Mesodermal cell (in vitro differentiated cells): Measurements from ENCODE around the gene CCNA2.
A peak's percentile ranks its signal among the peaks of the same experiment; 100 is the strongest.

ENCODE experiments used
- H3K27ac ChIP-seq: 2 replicates; pipeline ENCODE4 v1.7.0; 2013; ENCODE audit warnings: mild to moderate bottlenecking, low read depth, low read length, moderate library complexity; ENCODE audit not compliant: severe bottlenecking
- H3K36me3 ChIP-seq: 2 replicates; pipeline ENCODE4 v1.7.1; 2013; ENCODE audit warnings: mild to moderate bottlenecking, low read length, moderate library complexity; ENCODE audit not compliant: control insufficient read depth, insufficient read depth
- H3K4me1 ChIP-seq: one replicate; pipeline ENCODE4 v1.7.1; 2013; ENCODE audit warnings: mild to moderate bottlenecking, low read length; ENCODE audit not compliant: insufficient read depth, control insufficient read depth, poor library complexity, severe bottlenecking
- H3K4me3 ChIP-seq: 2 replicates; pipeline ENCODE4 v1.7.0; 2013; ENCODE audit warnings: low read length, control low read depth, mild to moderate bottlenecking; ENCODE audit not compliant: insufficient read depth, poor library complexity, severe bottlenecking; ENCODE audit errors: extremely low read depth
- H3K9me3 ChIP-seq: 2 replicates; pipeline ENCODE4 v1.7.1; 2013; ENCODE audit warnings: mild to moderate bottlenecking, low read length, moderate library complexity; ENCODE audit not compliant: control insufficient read depth
- WGBS, 2 experiments: methylation state at CpG; one replicate each; pipeline ENCODE4 v1.1.5; 2013; ENCODE audit warnings: missing lambda C conversion rate in 2 of 2; ENCODE audit not compliant: insufficient coverage in 2 of 2; 5-methylcytosine and 5-hydroxymethylcytosine counted together

Gene CCNA2

DNA sequence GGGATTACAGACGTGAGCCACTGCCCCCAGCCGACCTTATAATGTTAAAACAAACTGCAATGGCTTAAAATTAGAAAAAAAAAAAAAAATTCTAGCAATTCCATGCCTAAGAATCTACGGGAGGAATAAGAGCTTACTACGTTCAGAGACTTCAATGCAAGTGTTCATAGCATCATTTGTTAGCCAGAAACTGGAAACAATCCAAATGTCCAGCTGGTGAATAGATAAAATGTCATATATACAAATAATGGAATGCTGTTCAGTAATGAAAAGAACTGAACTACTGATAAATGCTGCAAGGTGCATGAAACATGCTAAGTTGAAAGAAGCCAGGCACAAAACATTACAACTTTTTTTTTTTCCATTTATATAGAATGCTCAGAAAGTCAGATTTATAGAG is 17.3 kb downstream of the CCNA2 start:
- WGBS, 2 experiments: 96% methylated on average over 4 of the region's 4 CpGs; no CpG with 5 or more reads in 1 of the 2 experiments
- Histone ChIP-seq H3K9me3 (no peaks in the 10 kb centered on the region), H3K27ac (no peak overlapping the region), H3K4me3 (no peak overlapping the region), H3K4me1 (no peaks in the 10 kb centered on the region), H3K36me3 (peaks cover 82% of the 10 kb centered on the region)

DNA sequence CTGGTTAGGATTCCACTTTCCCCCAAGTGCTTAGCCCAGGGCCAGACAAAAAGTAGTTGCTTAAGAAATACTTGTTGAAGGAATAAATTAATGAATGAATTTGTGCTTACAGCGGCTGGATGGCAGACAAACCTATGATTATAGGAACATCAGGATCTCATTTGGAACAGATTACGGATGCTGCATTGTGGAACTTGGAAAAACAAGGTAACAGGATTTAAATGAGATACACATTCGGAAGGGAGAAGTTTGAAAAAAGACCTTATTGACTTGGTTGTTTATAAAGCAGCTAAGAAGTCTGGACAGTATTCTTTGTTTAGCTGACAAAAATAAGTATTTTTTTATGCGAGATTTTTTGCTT is 22.0 kb downstream of the CCNA2 start:
- 8 to 15% methylated on average over 3 of the region's 4 CpGs for WGBS, 2 experiments
- Histone ChIP-seq H3K27ac (no peak overlapping the region), H3K9me3 (no peaks in the 10 kb centered on the region), H3K4me1 (no peaks in the 10 kb centered on the region), H3K36me3 (peaks cover 40% of the 10 kb centered on the region), H3K4me3 (peak overlapping the region; percentile 71)

DNA sequence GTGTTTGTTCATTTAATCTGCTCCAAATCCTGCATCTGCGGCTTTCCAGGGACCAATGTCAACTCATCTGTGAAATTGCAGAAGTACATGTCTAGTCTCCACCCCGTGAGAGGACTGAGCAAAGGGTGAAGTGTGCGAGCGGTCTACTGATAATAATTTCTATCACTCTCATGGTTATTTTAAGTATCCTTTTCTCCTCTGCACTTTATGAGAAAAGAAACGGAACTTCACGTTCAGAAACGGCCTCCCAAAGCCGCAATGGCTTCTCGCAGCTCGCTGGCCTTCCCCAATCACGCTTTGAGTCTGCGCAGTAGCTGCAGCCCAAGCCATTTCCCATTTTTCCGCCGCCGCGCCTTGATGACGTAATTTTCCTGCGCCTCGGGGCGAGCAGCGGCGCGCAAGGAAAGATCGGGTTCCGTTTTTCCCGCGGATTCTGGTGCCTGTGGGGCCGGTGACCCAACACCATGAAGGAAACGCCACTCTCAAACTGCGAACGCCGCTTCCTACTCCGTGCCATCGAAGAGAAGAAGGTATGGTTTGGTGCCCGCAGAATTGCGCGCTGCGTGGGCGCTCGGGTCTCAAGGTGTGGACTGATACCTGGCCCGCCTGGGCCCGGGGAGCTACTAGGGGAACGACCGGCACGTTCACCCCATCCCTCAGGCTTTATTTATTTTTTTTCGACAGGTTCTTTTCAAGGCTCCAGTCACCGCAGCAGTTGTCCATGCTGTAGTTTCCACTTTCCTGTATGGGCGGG is 22.5 kb downstream of the CCNA2 start, which contains the start of gene EXOSC9:
Gene EXOSC9, plus strand, starts transcription at position 363 of the 754 bp plus-strand sequence. Its CDS starts 102 bp downstream, at position 465.
- Histone ChIP-seq H3K9me3 (no peaks in the 10 kb centered on the region), H3K4me1 (no peaks in the 10 kb centered on the region), H3K36me3 (peaks cover 35% of the 10 kb centered on the region), H3K4me3 (peak within 1 kb of the TSS; percentile 71), H3K27ac (peak within 1 kb of the TSS; percentile 81)
- WGBS, 2 experiments: 2% methylated on average over 41 to 44 of the region's 48 CpGs

- H3K36me3 ChIP-seq: peaks cover 29% of the 10 kb centered on the region
- peak overlapping the region; percentile 81 for H3K27ac ChIP-seq
- no peaks in the 10 kb centered on the region for H3K4me1 ChIP-seq
- 65 to 76% methylated on average over 4 to 8 of the region's 8 CpGs for WGBS, 2 experiments
- no peaks in the 10 kb centered on the region for H3K9me3 ChIP-seq
- peak overlapping the region; percentile 71 for H3K4me3 ChIP-seq
These were observed 23.1 kb downstream of the CCNA2 start for GRCh38 chr4:121800638-121800960.

DNA sequence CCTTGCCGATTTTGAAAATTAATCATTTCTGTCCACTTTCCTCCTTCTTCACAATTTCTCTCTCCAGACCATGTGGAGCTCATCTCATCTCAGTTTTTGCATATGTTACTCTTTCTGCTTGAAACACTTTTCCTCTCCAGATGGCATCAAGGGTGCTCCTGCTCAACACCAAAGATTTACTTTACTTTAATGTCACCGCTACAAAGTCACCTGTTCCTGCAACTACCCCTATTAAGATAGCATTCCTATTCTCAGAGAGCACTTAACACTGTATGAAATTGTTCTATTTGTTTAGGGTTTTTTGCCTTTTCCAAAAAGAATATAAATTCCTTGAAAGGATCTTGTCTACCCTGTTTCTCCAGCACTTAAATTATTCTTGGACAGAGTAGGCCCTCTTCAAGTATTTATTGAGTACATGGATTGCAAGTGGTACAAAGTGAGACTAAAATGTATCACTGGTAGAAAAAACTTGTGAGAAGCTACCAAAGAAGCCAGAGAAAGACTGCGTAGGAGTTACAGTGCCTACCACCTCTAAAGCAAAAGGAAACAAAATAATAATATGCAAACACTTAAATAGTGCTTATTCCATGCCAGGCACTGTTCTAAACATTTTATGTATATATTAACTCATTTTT is 23.7 kb downstream of the CCNA2 start:
- Histone ChIP-seq H3K4me3 (no peak overlapping the region), H3K4me1 (no peaks in the 10 kb centered on the region), H3K27ac (no peak overlapping the region), H3K36me3 (peaks cover 23% of the 10 kb centered on the region), H3K9me3 (no peaks in the 10 kb centered on the region)
- 94 to 96% methylated on average over 2 of the region's 3 CpGs for WGBS, 2 experiments

- Histone ChIP-seq H3K36me3 (peaks cover 17% of the 10 kb centered on the region), H3K4me3 (no peak overlapping the region), H3K9me3 (no peaks in the 10 kb centered on the region), H3K4me1 (no peaks in the 10 kb centered on the region), H3K27ac (no peak overlapping the region)
- 95 to 100% methylated on average over 2 of the region's 2 CpGs for WGBS, 2 experiments
These were observed 24.4 kb downstream of the CCNA2 start for GRCh38 chr4:121799208-121799823.

DNA sequence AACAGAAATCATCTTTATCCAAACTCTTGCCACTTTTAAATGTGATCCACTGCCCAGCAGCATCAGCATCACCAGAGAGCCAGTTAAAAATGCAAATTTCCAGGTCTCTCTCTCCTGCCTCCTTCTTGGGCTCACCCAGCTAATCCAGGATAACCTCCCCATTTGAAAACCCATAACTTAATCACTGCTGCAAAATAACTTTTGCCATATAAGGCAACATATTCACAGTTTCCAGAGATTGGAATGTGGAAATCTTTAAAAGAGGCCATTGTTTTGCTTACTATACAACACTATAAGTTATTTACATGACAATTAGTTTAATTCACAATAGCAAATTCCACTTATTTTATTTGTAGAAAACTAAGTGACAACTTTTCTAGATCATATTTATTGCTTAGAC is 27.4 kb downstream of the CCNA2 start:
- H3K4me1 ChIP-seq: no peaks in the 10 kb centered on the region
- no peaks in the 10 kb centered on the region for H3K36me3 ChIP-seq
- H3K9me3 ChIP-seq: no peaks in the 10 kb centered on the region
- H3K4me3 ChIP-seq: no peak overlapping the region
- H3K27ac ChIP-seq: no peak overlapping the region

DNA sequence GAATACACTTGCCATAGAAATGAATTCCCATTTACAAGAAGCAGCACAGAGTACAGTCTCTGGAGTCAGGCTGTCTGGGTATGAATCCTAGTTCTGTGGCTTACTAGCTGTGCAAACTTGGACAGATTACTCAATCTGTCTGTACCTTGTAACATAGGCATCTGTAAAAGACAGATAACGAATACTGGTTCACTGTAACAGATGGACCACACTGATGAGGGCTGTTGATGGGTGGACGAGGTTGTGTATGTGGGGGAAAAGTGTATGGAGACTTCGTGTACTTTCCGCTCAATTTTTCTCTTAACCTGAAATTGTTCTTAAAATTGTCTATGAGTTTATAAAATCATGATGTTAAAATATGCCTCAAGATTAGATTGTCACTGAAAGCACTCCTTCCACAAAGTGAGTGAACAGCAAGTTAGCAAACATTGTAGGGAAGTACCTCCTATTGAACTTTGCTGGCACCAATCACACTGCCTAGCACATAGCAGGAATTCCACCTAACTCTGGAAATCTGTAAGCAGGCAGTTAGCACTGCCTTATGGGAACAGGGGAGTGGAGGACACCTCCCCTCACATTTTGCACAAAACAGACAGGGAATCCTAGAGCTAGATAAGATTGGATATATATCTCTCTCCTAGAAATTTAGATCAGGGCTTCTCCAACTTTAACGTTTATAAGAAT is 29.0 kb downstream of the CCNA2 start:
- Histone ChIP-seq H3K27ac (no peak overlapping the region), H3K9me3 (no peaks in the 10 kb centered on the region), H3K4me3 (no peak overlapping the region), H3K4me1 (no peaks in the 10 kb centered on the region), H3K36me3 (no peaks in the 10 kb centered on the region)
- 73 to 75% methylated on average over 2 of the region's 5 CpGs for WGBS, 2 experiments

DNA sequence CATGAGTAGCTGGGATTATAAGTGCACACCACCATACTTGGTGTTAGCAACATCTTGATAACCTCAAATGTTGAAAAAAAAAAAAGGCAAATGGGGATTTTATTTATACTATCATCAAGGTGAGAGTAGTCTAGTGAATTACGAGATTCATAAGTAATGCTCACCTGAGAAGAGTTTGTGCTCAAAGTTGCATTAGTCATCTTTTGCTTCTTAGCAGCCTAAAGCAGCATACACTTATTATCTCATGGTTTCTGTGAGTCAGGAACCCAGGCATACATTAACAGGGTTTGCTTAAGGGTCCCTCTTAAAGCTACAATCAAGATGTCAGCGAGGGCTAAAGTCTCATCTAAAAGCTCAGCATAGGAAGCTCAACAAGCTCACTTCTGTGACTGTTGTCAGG is 30.7 kb downstream of the CCNA2 start:
- no peaks in the 10 kb centered on the region for H3K9me3 ChIP-seq
- H3K36me3 ChIP-seq: no peaks in the 10 kb centered on the region
- H3K4me3 ChIP-seq: no peak overlapping the region
- 60 to 86% methylated on average over 1 of the region's 2 CpGs for WGBS, 2 experiments
- H3K4me1 ChIP-seq: no peaks in the 10 kb centered on the region
- no peak overlapping the region for H3K27ac ChIP-seq

DNA sequence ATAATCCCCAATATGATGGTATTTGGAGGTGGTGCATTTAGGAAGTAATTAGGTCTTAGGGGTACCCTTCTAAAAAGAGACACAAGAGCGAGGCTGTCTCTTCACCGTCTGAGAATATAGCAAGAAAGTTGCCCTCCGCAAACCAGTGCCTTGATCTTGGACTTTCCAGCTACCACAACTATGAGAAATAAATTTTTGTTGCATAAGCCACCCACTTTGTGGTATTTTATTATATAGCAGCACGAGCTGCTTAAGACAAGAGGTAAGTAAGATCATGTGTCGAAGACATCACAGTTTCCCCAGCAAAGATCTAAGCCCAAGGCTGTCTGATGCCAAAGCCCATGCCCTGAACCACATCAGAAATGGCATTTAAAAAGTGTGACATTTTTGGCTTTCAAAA is 32.2 kb downstream of the CCNA2 start:
- 89 to 100% methylated on average over 1 to 4 of the region's 5 CpGs for WGBS, 2 experiments
- no peaks in the 10 kb centered on the region for H3K36me3 ChIP-seq
- H3K4me1 ChIP-seq: no peaks in the 10 kb centered on the region
- H3K9me3 ChIP-seq: no peaks in the 10 kb centered on the region
- H3K4me3 ChIP-seq: no peak overlapping the region
- H3K27ac ChIP-seq: no peak overlapping the region
